Stomach (tissue), 9 donors: ENCODE results near the gene CPHXL. TPM values are rescaled to one million over a fixed set of nuclear protein-coding genes. Genes with fewer than 3 reads are reported as not detected.
A peak's percentile ranks its signal among the peaks of the same experiment; 100 is the strongest.

Experiments used
- DNase-seq, 2 donors: peaks; one replicate each; pipeline versions ENCODE4 v3.0.0 to v3.0.0-alpha.2; 2013 to 2019
- H3K27ac ChIP-seq, 5 donors: fragments of 200-600 bp in 4 of 5; sonication (generic) in 4 of 5; one replicate each; pipeline ENCODE4 v1.5.1; 2013 to 2019; ENCODE audit warnings: mild to moderate bottlenecking in 1 of 5, moderate library complexity in 1 of 5
- H3K27me3 ChIP-seq, 3 donors: fragments of 200-600 bp; sonication (generic); one replicate each; pipeline ENCODE4 v1.5.1; 2017 to 2019; ENCODE audit warnings: mixed run types in 1 of 3
- H3K36me3 ChIP-seq, 4 donors: fragments of 200-600 bp; sonication (generic); 1 replicate in 3 of 4; 2 replicates in 1 of 4; pipeline ENCODE4 v1.5.1; 2016 to 2019
- H3K4me1 ChIP-seq, 4 donors: fragments of 200-600 bp; sonication (generic); one replicate each; pipeline ENCODE4 v1.5.1; 2016 to 2019
- H3K4me3 ChIP-seq, 4 donors: fragments of 200-600 bp; sonication (generic) in 3 of 4; one replicate each; pipeline ENCODE4 v1.5.1; 2016 to 2019; ENCODE audit warnings: mild to moderate bottlenecking in 1 of 4
- H3K9me3 ChIP-seq, 4 donors: fragments of 200-600 bp; sonication (generic); one replicate each; pipeline ENCODE4 v1.5.1; 2016 to 2019
- EP300 ChIP-seq: sonication (generic); formaldehyde crosslinking; IDR thresholded peaks from one replicate; pipeline ENCODE4 v1.6.1; 2017; ENCODE audit warnings: antibody characterized with exemption
- POLR2A ChIP-seq, 4 donors: fragments of 450-650 bp; IDR thresholded peaks; one replicate each; pipeline ENCODE4 v1.6.1; 2016; ENCODE audit warnings: antibody characterized with exemption in 4 of 4, control low read depth in 2 of 4, mild to moderate bottlenecking in 1 of 4, moderate library complexity in 1 of 4
- POLR2AphosphoS5 ChIP-seq, 3 donors: sonication (generic); formaldehyde crosslinking; IDR thresholded peaks; one replicate each; pipeline ENCODE4 v1.6.1; 2016; ENCODE audit warnings: antibody characterized with exemption in 3 of 3
- WGBS, 5 donors: extraction: QIAGEN DNeasy Blood & Tissue Kit in 3 of 5; methylation state at CpG; one replicate each; pipeline versions ENCODE4 v1.1.5 to v1.1.7; 2013 to 2018; 5-methylcytosine and 5-hydroxymethylcytosine counted together
- intact Hi-C: fragments of 100-400 bp; cut with DNase I; formaldehyde crosslinking; loops from one replicate; pipeline ENCODE4 v1.15.1; 2023; ENCODE audit warnings: low total_unique reads
- polyA plus RNA-seq, 3 donors: library from polyadenylated mRNA; stranded (reverse); fragments of 200-250 nt; gene quantifications; one replicate each; pipeline ENCODE4 v1.2.3, GENCODE V29; 2013
- total RNA-seq, 5 donors: library from RNA; depleted of rRNA; stranded (reverse); fragments of >200 nt; gene quantifications; one replicate each; pipeline versions ENCODE4 v1.1.0 to v1.2.3, GENCODE V29; 2014 to 2016
- TF ChIP-seq, protein P1 (sequence below), 7 experiments: fragments of 450-650 bp in 4 of 7; fragments of 200-600 bp in 3 of 7; sonication (generic) in 3 of 7; IDR thresholded peaks; one replicate each; pipeline ENCODE4 v1.5.1; 2016 to 2019; ENCODE audit warnings: antibody characterized with exemption in 7 of 7, control low read depth in 2 of 7, mild to moderate bottlenecking in 1 of 7
- donor health status: healthy with polysubstance abuse.
- donor health status: Bipolar disorder and iron deficiency.
- donor health status: healthy.

CPHXL gene
- total and polyA plus RNA-seq, 8 donors: not detected

DNA sequence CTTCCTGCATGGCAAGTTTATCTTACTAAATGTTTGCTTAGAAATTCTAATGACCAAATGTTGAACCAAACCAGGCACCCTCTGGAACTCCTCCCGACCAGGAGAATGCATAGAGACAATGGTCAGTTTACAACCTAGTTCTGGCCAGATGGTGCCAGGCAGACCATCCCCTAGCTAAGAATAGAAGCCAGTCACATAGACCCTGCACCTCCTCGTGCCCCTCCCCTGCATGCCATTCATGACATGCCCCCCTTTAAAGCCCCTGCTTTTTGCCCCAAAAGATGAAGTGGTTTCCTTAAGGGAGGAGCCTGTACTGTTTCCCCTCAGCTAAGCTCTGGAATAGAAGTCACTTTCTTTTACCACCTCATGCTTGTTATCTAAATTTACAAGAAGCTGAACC is 6.6 kb upstream of the CPHXL start:
- no peak for DNase-seq
- intact Hi-C loops: no loop called here
- Histone ChIP-seq H3K27ac (peak overlapping the region in 4 of 5 donors; percentile 5 to 69 (median 63)), H3K27me3 (no peaks in the 10 kb centered on the region), H3K4me3 (no peak overlapping the region), H3K36me3 (no peaks in the 10 kb centered on the region), H3K4me1 (peaks cover 17 to 23% (median 20%) of the 10 kb centered on the region in 4 donors), H3K9me3 (no peaks in the 10 kb centered on the region)
- no peak for TF ChIP-seq EP300
- TF ChIP-seq POLR2AphosphoS5 (IDR thresholded peaks at IDR 0.05): no peak
- TF ChIP-seq, protein P1, sequence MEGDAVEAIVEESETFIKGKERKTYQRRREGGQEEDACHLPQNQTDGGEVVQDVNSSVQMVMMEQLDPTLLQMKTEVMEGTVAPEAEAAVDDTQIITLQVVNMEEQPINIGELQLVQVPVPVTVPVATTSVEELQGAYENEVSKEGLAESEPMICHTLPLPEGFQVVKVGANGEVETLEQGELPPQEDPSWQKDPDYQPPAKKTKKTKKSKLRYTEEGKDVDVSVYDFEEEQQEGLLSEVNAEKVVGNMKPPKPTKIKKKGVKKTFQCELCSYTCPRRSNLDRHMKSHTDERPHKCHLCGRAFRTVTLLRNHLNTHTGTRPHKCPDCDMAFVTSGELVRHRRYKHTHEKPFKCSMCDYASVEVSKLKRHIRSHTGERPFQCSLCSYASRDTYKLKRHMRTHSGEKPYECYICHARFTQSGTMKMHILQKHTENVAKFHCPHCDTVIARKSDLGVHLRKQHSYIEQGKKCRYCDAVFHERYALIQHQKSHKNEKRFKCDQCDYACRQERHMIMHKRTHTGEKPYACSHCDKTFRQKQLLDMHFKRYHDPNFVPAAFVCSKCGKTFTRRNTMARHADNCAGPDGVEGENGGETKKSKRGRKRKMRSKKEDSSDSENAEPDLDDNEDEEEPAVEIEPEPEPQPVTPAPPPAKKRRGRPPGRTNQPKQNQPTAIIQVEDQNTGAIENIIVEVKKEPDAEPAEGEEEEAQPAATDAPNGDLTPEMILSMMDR (IDR thresholded peaks at IDR 0.05): no peak
- TF ChIP-seq POLR2A (IDR thresholded peaks at IDR 0.05): no peak
- WGBS, 5 donors: 6 to 37% (median 16%) methylated on average over 2 of the region's 2 CpGs

DNA sequence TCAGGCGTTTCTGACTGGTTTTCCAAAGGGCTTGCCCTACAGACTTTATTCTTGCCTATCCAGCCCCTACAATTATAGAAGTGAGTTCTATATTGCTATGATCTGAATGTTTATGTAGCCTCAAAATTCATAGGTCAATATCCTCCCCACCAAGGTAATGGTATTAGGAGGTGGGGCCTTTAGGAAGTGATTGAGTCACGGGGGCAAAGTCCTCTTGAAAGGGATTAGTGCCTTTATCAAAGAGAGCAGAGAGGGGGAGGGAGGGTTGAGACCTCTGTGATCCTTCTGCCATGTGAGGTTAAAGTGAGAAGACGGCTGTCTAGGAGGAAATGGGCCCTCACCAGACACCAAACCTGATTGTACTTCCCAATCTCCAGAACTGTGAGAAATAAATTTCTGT is 931 bp upstream of the CPHXL start:
- WGBS, 5 donors: 33 to 53% (median 50%) methylated on average over 3 of the region's 3 CpGs
- Histone ChIP-seq H3K27me3 (no peaks in the 10 kb centered on the region), H3K9me3 (no peaks in the 10 kb centered on the region), H3K4me1 (no peaks in the 10 kb centered on the region), H3K27ac (no peak overlapping the region), H3K36me3 (no peaks in the 10 kb centered on the region), H3K4me3 (no peak overlapping the region)
- intact Hi-C loops: no loop called here
- TF ChIP-seq POLR2AphosphoS5 (IDR thresholded peaks at IDR 0.05) (no peak), POLR2A (IDR thresholded peaks at IDR 0.05) (no peak), EP300 (no peak)
- TF ChIP-seq, protein P1 (IDR thresholded peaks at IDR 0.05): no peak
- DNase-seq: peak in 1 of 2 donors; percentile 47

- 86 to 94% (median 91%) methylated on average over 4 of the region's 4 CpGs for WGBS, 5 donors
- Histone ChIP-seq H3K36me3 (no peaks in the 10 kb centered on the region), H3K4me3 (no peak overlapping the region), H3K9me3 (peaks cover 0 to 9% (median 5%) of the 10 kb centered on the region in 4 donors), H3K27me3 (no peaks in the 10 kb centered on the region), H3K27ac (no peak overlapping the region), H3K4me1 (no peaks in the 10 kb centered on the region)
- TF ChIP-seq, protein P1 (IDR thresholded peaks at IDR 0.05): no peak
- TF ChIP-seq POLR2AphosphoS5 (IDR thresholded peaks at IDR 0.05): no peak
- no peak for TF ChIP-seq EP300
- TF ChIP-seq POLR2A (IDR thresholded peaks at IDR 0.05): no peak
- DNase-seq: no peak
- intact Hi-C loops: no loop called here
Observed at GRCh38 chr16:75718452-75718851, 7.8 kb downstream of the CPHXL start.

DNA sequence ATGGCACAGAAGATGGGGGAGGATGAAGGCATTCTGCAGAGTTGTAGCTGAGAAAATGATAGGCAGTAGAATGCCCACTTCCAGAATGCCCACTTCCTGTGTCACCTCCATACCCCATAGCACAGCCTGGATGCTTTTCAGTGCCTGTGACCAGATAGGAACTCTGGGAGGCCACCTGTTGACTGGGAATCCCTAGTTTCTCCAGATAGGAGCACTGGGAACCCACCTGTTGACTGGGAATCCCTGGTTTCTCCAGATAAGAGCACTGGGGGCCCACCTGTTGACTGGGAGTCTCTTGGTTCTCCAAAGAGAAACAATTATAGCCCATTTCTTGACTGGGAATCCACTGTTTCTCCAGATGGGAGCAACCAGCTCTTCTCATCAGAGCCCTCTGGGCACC is 11.6 kb downstream of the CPHXL start:
- TF ChIP-seq POLR2AphosphoS5 (IDR thresholded peaks at IDR 0.05): no peak
- TF ChIP-seq POLR2A (IDR thresholded peaks at IDR 0.05): no peak
- TF ChIP-seq, protein P1 (IDR thresholded peaks at IDR 0.05): no peak
- no peak for TF ChIP-seq EP300
- intact Hi-C loops: no loop called here
- peaks cover 0 to 2% (median 0%) of the 10 kb centered on the region in 4 donors for H3K36me3 ChIP-seq
- H3K4me1 ChIP-seq: no peaks in the 10 kb centered on the region
- no peak overlapping the region for H3K27ac ChIP-seq
- H3K27me3 ChIP-seq: no peaks in the 10 kb centered on the region
- H3K4me3 ChIP-seq: no peak overlapping the region
- peaks cover 0 to 27% (median 15%) of the 10 kb centered on the region in 4 donors for H3K9me3 ChIP-seq
- DNase-seq: no peak
